GM19328 (cell line): ENCODE measurements around the gene DAZAP1.
"Not testable (repeated sequence)": the region's sequence is repeated elsewhere in the genome, so short reads cannot be mapped to it uniquely, and the experiment has no call there.

Experiments used
- ATAC-seq: cut with Tn5 transposase; IDR thresholded peaks from one replicate; pipeline ENCODE4 v1.9.1; 2021; ENCODE audit warnings: mild to moderate bottlenecking, moderate library complexity; ENCODE audit not compliant: unreplicated experiment

DAZAP1 gene

GRCh38 chr19:1470305-1471009 is 63.1 kb downstream of the DAZAP1 start:
- no peak for ATAC-seq

GRCh38 chr19:1471010-1471514 is 63.7 kb downstream of the DAZAP1 start:
- no peak for ATAC-seq

- no peak for ATAC-seq
Observed at GRCh38 chr19:1471515-1472160, 64.3 kb downstream of the DAZAP1 start.

- ATAC-seq: no peak
Observed at GRCh38 chr19:1472231-1473084, 65.1 kb downstream of the DAZAP1 start.

- ATAC-seq: no peak
Observed at GRCh38 chr19:1473085-1473851, 65.9 kb downstream of the DAZAP1 start.

GRCh38 chr19:1474011-1474764 is 66.8 kb downstream of the DAZAP1 start:
- ATAC-seq: no peak

GRCh38 chr19:1474765-1475351 is 67.5 kb downstream of the DAZAP1 start:
- ATAC-seq: no peak

GRCh38 chr19:1475751-1476437 is 68.5 kb downstream of the DAZAP1 start:
- ATAC-seq: no peak

GRCh38 chr19:1477056-1477455 is 69.7 kb downstream of the DAZAP1 start:
- not testable (repeated sequence) for ATAC-seq

- ATAC-seq: peak; percentile 85
Observed at GRCh38 chr19:1478934-1479707, 71.7 kb downstream of the DAZAP1 start, which contains the start of gene C19orf25. TSS of gene C19orf25 (minus strand) at chr19:1479215. CDS start at chr19:1478903, 312 bp downstream.

- ATAC-seq: no peak
Observed at GRCh38 chr19:1481224-1481892, 74.0 kb downstream of the DAZAP1 start.

- ATAC-seq: no peak
Observed at GRCh38 chr19:1481893-1482360, 74.5 kb downstream of the DAZAP1 start.

- ATAC-seq: no peak
Observed at GRCh38 chr19:1482361-1483130, 75.2 kb downstream of the DAZAP1 start.

GRCh38 chr19:1483131-1483978 is 76.0 kb downstream of the DAZAP1 start:
- no peak for ATAC-seq

GRCh38 chr19:1483979-1484428 is 76.6 kb downstream of the DAZAP1 start:
- no peak for ATAC-seq
